HepG2 (cell line): ENCODE data around the gene NRN1L. TPM values are rescaled to one million over a fixed set of nuclear protein-coding genes. Genes with fewer than 3 reads are reported as not detected.
A peak's percentile ranks its signal among the peaks of the same experiment; 100 is the strongest.

Source experiments
- ARNTL ChIP-seq: sonication (generic); formaldehyde crosslinking; IDR thresholded peaks from 2 replicates; pipeline ENCODE4 v1.4.0; 2020; ENCODE audit warnings: mild to moderate bottlenecking, missing genetic modification reagents
- CBFB ChIP-seq: sonication (generic); formaldehyde crosslinking; IDR thresholded peaks from 2 replicates; pipeline ENCODE4 v1.4.0; 2020; ENCODE audit warnings: missing genetic modification reagents
- CCDC6 ChIP-seq: sonication (generic); formaldehyde crosslinking; IDR thresholded peaks from 2 replicates; pipeline ENCODE4 v1.8.1; 2022; ENCODE audit warnings: mild to moderate bottlenecking, missing genetic modification reagents, moderate library complexity
- CEBPG ChIP-seq: IDR thresholded peaks from 2 replicates; pipeline ENCODE4 v1.6.1; 2016
- CENPX ChIP-seq: sonication (generic); formaldehyde crosslinking; IDR thresholded peaks from 2 replicates; pipeline ENCODE4 v1.9.0; 2021; ENCODE audit warnings: mild to moderate bottlenecking, missing genetic modification reagents, moderate library complexity
- DMTF1 ChIP-seq: sonication (generic); formaldehyde crosslinking; IDR thresholded peaks from 2 replicates; pipeline ENCODE4 v1.4.0; 2020; ENCODE audit warnings: mild to moderate bottlenecking, missing genetic modification reagents
- E2F2 ChIP-seq: sonication (generic); formaldehyde crosslinking; IDR thresholded peaks from 2 replicates; pipeline ENCODE4 v1.4.0; 2020; ENCODE audit warnings: missing genetic modification reagents, borderline replicate concordance
- GRHL1 ChIP-seq: sonication (generic); formaldehyde crosslinking; conservative IDR thresholded peaks from 2 replicates; pipeline ENCODE4 v1.8.0; 2022; ENCODE audit warnings: missing genetic modification reagents
- IKZF1 ChIP-seq: fragments of 450-650 bp; IDR thresholded peaks from 2 replicates; pipeline ENCODE4 v1.7.1; 2016
- JUNB ChIP-seq: sonication (generic); formaldehyde crosslinking; IDR thresholded peaks from 2 replicates; pipeline ENCODE4 v1.8.0; 2022; ENCODE audit warnings: missing genetic modification reagents, mild to moderate bottlenecking, borderline replicate concordance
- RORA ChIP-seq: sonication (generic); formaldehyde crosslinking; IDR thresholded peaks from 2 replicates; pipeline ENCODE4 v1.5.0; 2020; ENCODE audit warnings: mild to moderate bottlenecking, missing genetic modification reagents, moderate library complexity
- SKIL ChIP-seq: sonication (generic); formaldehyde crosslinking; IDR thresholded peaks from 2 replicates; pipeline ENCODE4 v1.8.0; 2022; ENCODE audit warnings: missing genetic modification reagents, mild to moderate bottlenecking, moderate library complexity, borderline replicate concordance
- THYN1 ChIP-seq: sonication (generic); formaldehyde crosslinking; IDR thresholded peaks from 2 replicates; pipeline ENCODE4 v1.8.1; 2023; ENCODE audit warnings: low read depth, mild to moderate bottlenecking, moderate library complexity, missing genetic modification reagents, borderline replicate concordance
- TIGD3 ChIP-seq: sonication (generic); formaldehyde crosslinking; IDR thresholded peaks from 2 replicates; pipeline ENCODE4 v1.5.1; 2020; ENCODE audit warnings: mild to moderate bottlenecking, missing genetic modification reagents, borderline replicate concordance
- TOE1 ChIP-seq: sonication (generic); formaldehyde crosslinking; IDR thresholded peaks from 2 replicates; pipeline ENCODE4 v1.4.0; 2020; ENCODE audit warnings: mild to moderate bottlenecking, missing genetic modification reagents
- XRCC5 ChIP-seq: fragments of 200-400 bp; formaldehyde crosslinking; optimal IDR thresholded peaks from 2 replicates; pipeline ENCODE3; 2017; ENCODE audit warnings: mild to moderate bottlenecking, low read length
- ZEB1 ChIP-seq: IDR thresholded peaks from 2 replicates; pipeline ENCODE4 v1.6.1; 2012; ENCODE audit warnings: mild to moderate bottlenecking, low read depth, inconsistent platforms; ENCODE audit not compliant: insufficient replicate concordance
- ZGPAT ChIP-seq: IDR thresholded peaks from 2 replicates; pipeline ENCODE4 v1.6.1; 2016; ENCODE audit warnings: mild to moderate bottlenecking
- ZNF24 ChIP-seq: fragments of 450-650 bp; IDR thresholded peaks from 2 replicates; pipeline ENCODE4 v1.6.1; 2017; ENCODE audit warnings: antibody characterized with exemption, mild to moderate bottlenecking
- ZNF446 ChIP-seq: sonication (generic); formaldehyde crosslinking; IDR thresholded peaks from 2 replicates; pipeline ENCODE4 v1.5.0; 2020; ENCODE audit warnings: mild to moderate bottlenecking, missing genetic modification reagents
- ZNF670 ChIP-seq: sonication (generic); formaldehyde crosslinking; IDR thresholded peaks from 2 replicates; pipeline ENCODE4 v1.8.0; 2022; ENCODE audit warnings: mild to moderate bottlenecking, missing genetic modification reagents, borderline replicate concordance
- polyA plus RNA-seq, 8 experiments: library from polyadenylated mRNA; depleted of rRNA in 3 of 8; stranded (reverse) in 7 of 8; unstranded in 1 of 8; fragments of >200 nt; fragmentation: Illumina TruSeq in 4 of 8; extraction: Trizol in 4 of 8; gene quantifications; 2 replicates each; pipeline versions ENCODE4 v1.2.1 to v1.2.3, GENCODE V29; 2011 to 2016; ENCODE audit warnings: low read depth in 4 of 8, missing spikeins in 1 of 8, mixed read lengths in 1 of 8; ENCODE audit not compliant: insufficient read depth in 1 of 8
- total RNA-seq, 5 experiments: library from RNA; depleted of rRNA; stranded (reverse); fragments of >200 nt; fragmentation: Illumina TruSeq; extraction: Trizol; gene quantifications; 2 replicates each; pipeline ENCODE4 v1.2.3, GENCODE V29; 2016; ENCODE audit warnings: low read depth in 1 of 5

Gene NRN1L
- total and polyA plus RNA-seq, 2 of the 13 experiments (the other 11 are each of a cell fraction or from before 2014, with no cell fraction given) = 0.53 to 1.2 TPM

- TF ChIP-seq TIGD3 (CRISPR knock-in tag) (no peak), ZGPAT (CRISPR knock-in tag) (0 out of 2 replicates have a peak, but pooled peaks have one; percentile 29), DMTF1 (CRISPR knock-in tag) (no peak), XRCC5 (peak; percentile 86), ZNF670 (CRISPR knock-in tag) (no peak), CBFB (CRISPR knock-in tag) (0 out of 2 replicates have a peak, but pooled peaks have one; percentile 39), ZNF446 (CRISPR knock-in tag) (no peak), TOE1 (CRISPR knock-in tag) (no peak), CENPX (no peak), CEBPG (CRISPR knock-in tag) (0 out of 2 replicates have a peak, but pooled peaks have one; percentile 7), CCDC6 (CRISPR knock-in tag) (no peak), ZEB1 (peak; percentile 88), RORA (CRISPR knock-in tag) (no peak), ARNTL (no peak), IKZF1 (no peak), GRHL1 (no peak), THYN1 (no peak), JUNB (CRISPR knock-in tag) (no peak), ZNF24 (no peak), SKIL (CRISPR knock-in tag) (no peak), E2F2 (CRISPR knock-in tag) (no peak)
Observed at GRCh38 chr16:67883872-67884261, 818 bp upstream of the NRN1L start (continued).
